SU-DHL-6 (cell line): ENCODE results near the gene XIRP2.

ENCODE experiments used
- H2AFZ ChIP-seq: fragments of 200-600 bp; sonication (generic); 2 replicates; pipeline ENCODE4 v1.6.1; 2014; ENCODE audit warnings: low read depth, mild to moderate bottlenecking, moderate library complexity, mixed read lengths, antibody characterized with exemption, low read length; ENCODE audit not compliant: severe bottlenecking
- H3F3A ChIP-seq: fragments of 200-600 bp; shearing (Covaris generic); 2 replicates; pipeline ENCODE4 v1.6.0; 2016; ENCODE audit warnings: antibody characterized with exemption, mild to moderate bottlenecking; ENCODE audit not compliant: insufficient read depth
- H3K27ac ChIP-seq: fragments of 200-600 bp; sonication (generic); 2 replicates; pipeline ENCODE4 v1.5.1; 2016; ENCODE audit warnings: low read depth, mild to moderate bottlenecking, low read length, moderate library complexity, mixed read lengths
- H3K27me3 ChIP-seq: fragments of 200-600 bp; sonication (generic), shearing (Covaris generic); 2 replicates; pipeline ENCODE4 v1.6.0; 2014; ENCODE audit warnings: mild to moderate bottlenecking, low read length
- H3K36me3 ChIP-seq: fragments of 200-600 bp; sonication (generic); 2 replicates; pipeline ENCODE4 v1.6.1; 2014; ENCODE audit warnings: mild to moderate bottlenecking, low read length, mixed read lengths
- H3K4me2 ChIP-seq: fragments of 300-600, 200-600 bp; shearing (Covaris generic), sonication (generic); 2 replicates; pipeline ENCODE4 v1.6.0; 2014; ENCODE audit warnings: low read length, low read depth, mild to moderate bottlenecking; ENCODE audit not compliant: poor library complexity, severe bottlenecking
- H3K4me3 ChIP-seq: fragments of 200-600 bp; sonication (generic); 2 replicates; pipeline ENCODE4 v1.5.1; 2014; ENCODE audit warnings: antibody characterized with exemption, low read length, mild to moderate bottlenecking, mixed read lengths; ENCODE audit not compliant: insufficient read depth, poor library complexity, severe bottlenecking
- H3K79me2 ChIP-seq: fragments of 200-600 bp; sonication (generic); 2 replicates; pipeline ENCODE4 v1.6.1; 2014; ENCODE audit warnings: mild to moderate bottlenecking, low read length, moderate library complexity; ENCODE audit not compliant: insufficient read depth
- H3K9ac ChIP-seq: fragments of 200-600 bp; sonication (generic); 2 replicates; pipeline ENCODE4 v1.7.0; 2014; ENCODE audit warnings: mild to moderate bottlenecking, low read length
- H3K9me2 ChIP-seq: fragments of 200-600 bp; sonication (generic); replicated peaks from 2 replicates; pipeline ENCODE4 v1.6.1; 2014; ENCODE audit warnings: low read length; ENCODE audit not compliant: insufficient read depth
- H3K9me3 ChIP-seq: fragments of 200-600 bp; sonication (generic); 2 replicates; pipeline ENCODE4 v1.6.1; 2014; ENCODE audit warnings: low read length, mixed read lengths; ENCODE audit not compliant: insufficient read depth
- H4K20me1 ChIP-seq: fragments of 200-600 bp; sonication (generic); 2 replicates; pipeline ENCODE4 v1.6.1; 2014; ENCODE audit warnings: low read depth, mild to moderate bottlenecking, antibody characterized with exemption, low read length, moderate library complexity, mixed read lengths
- EZH2phosphoT487 ChIP-seq: fragments of 200-600 bp; sonication (generic), shearing (Covaris generic); conservative IDR thresholded peaks from 2 replicates; pipeline ENCODE4 v1.6.1; 2018; ENCODE audit warnings: mild to moderate bottlenecking, antibody characterized with exemption, low read length, moderate library complexity, mixed read lengths
- TF ChIP-seq, protein P1 (sequence below): fragments of 200-600 bp; sonication (generic); IDR thresholded peaks from one replicate; pipeline ENCODE4 v1.5.1; 2017; ENCODE audit warnings: antibody characterized with exemption, mild to moderate bottlenecking, low read length, moderate library complexity; ENCODE audit not compliant: insufficient read depth, poor library complexity, severe bottlenecking

XIRP2 gene, protein sequence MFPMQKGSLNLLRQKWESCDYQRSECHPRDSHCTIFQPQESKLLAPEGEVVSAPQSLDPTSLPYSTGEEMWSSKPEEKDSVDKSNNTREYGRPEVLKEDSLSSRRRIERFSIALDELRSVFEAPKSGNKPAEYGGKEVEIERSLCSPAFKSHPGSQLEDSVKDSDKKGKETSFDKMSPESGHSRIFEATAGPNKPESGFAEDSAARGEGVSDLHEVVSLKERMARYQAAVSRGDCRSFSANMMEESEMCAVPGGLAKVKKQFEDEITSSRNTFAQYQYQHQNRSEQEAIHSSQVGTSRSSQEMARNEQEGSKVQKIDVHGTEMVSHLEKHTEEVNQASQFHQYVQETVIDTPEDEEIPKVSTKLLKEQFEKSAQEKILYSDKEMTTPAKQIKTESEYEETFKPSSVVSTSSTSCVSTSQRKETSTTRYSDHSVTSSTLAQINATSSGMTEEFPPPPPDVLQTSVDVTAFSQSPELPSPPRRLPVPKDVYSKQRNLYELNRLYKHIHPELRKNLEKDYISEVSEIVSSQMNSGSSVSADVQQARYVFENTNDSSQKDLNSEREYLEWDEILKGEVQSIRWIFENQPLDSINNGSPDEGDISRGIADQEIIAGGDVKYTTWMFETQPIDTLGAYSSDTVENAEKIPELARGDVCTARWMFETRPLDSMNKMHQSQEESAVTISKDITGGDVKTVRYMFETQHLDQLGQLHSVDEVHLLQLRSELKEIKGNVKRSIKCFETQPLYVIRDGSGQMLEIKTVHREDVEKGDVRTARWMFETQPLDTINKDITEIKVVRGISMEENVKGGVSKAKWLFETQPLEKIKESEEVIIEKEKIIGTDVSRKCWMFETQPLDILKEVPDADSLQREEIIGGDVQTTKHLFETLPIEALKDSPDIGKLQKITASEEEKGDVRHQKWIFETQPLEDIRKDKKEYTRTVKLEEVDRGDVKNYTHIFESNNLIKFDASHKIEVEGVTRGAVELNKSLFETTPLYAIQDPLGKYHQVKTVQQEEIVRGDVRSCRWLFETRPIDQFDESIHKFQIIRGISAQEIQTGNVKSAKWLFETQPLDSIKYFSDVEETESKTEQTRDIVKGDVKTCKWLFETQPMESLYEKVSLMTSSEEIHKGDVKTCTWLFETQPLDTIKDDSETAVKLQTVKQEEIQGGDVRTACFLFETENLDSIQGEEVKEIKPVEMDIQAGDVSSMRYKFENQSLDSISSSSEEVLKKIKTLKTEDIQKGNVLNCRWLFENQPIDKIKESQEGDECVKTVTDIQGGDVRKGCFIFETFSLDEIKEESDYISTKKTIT (N-terminal part only)

DNA sequence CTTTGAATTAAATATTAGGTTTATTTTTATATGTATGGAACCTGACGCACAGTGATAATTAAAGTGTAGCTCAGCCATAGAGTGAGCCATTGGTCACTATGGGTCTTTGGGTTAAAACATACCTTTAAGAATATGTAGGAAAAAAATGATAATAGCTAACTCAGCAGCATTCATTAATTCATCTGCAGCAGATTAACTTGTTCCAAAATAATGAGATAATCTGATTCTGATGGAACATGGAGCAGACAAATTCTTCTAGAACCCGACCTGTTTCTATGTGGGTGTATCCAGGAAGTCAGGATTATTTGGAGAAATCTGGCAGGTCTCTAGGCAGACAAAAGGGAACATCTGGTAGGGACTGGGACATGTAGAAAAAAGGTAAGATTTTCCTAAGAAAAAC is at the start of gene XIRP2:
Gene XIRP2, plus strand, starts transcription at position 301 of the 400 bp plus-strand sequence. CDS start 15,003 bp downstream, outside the sequence.
- Histone ChIP-seq H3F3A (no peaks in the 10 kb centered on the region), H3K27me3 (no peaks in the 10 kb centered on the region), H3K9me3 (no peaks in the 10 kb centered on the region), H3K27ac (no peak within 1 kb of the TSS), H2AFZ (no peak within 1 kb of the TSS), H3K9ac (no peak within 1 kb of the TSS), H3K9me2 (0 out of 2 replicates have a peak, but pooled peaks cover 2% of the 10 kb centered on the region), H3K79me2 (no peaks in the 10 kb centered on the region), H3K36me3 (no peaks in the 10 kb centered on the region), H3K4me3 (no peak within 1 kb of the TSS), H4K20me1 (no peaks in the 10 kb centered on the region), H3K4me2 (no peak within 1 kb of the TSS)
- no peak for TF ChIP-seq EZH2phosphoT487
- TF ChIP-seq, protein P1, sequence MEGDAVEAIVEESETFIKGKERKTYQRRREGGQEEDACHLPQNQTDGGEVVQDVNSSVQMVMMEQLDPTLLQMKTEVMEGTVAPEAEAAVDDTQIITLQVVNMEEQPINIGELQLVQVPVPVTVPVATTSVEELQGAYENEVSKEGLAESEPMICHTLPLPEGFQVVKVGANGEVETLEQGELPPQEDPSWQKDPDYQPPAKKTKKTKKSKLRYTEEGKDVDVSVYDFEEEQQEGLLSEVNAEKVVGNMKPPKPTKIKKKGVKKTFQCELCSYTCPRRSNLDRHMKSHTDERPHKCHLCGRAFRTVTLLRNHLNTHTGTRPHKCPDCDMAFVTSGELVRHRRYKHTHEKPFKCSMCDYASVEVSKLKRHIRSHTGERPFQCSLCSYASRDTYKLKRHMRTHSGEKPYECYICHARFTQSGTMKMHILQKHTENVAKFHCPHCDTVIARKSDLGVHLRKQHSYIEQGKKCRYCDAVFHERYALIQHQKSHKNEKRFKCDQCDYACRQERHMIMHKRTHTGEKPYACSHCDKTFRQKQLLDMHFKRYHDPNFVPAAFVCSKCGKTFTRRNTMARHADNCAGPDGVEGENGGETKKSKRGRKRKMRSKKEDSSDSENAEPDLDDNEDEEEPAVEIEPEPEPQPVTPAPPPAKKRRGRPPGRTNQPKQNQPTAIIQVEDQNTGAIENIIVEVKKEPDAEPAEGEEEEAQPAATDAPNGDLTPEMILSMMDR: no peak

DNA sequence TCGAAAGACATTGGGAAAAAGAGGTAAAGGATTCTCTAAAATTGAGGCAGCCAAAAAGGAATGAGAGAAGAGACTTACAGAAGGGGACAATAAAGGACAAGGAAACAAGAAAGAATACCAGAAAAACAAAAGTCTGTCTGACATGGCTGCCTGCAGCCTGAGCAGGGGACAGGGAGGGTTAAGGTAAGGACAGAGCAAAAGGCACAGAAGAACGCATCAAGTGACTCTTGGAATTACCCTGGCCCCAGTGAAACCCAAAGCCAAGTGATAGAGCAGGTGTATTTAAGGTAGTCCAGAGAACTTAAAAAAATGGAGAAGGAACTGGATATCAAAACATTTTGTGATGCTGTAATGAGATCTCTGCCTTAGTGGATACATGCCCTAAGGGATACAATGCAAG is 47.1 kb upstream of the XIRP2 start:
- Histone ChIP-seq H3K27ac (no peak overlapping the region), H3K79me2 (no peaks in the 10 kb centered on the region), H3K9ac (no peak overlapping the region), H3K9me2 (no peaks in the 10 kb centered on the region), H3K4me3 (no peak overlapping the region), H3K36me3 (no peaks in the 10 kb centered on the region), H3F3A (no peaks in the 10 kb centered on the region), H3K4me2 (no peak overlapping the region), H3K27me3 (no peaks in the 10 kb centered on the region), H2AFZ (no peak overlapping the region), H3K9me3 (no peaks in the 10 kb centered on the region), H4K20me1 (no peaks in the 10 kb centered on the region)
- TF ChIP-seq, protein P1: no peak
- TF ChIP-seq EZH2phosphoT487: no peak

DNA sequence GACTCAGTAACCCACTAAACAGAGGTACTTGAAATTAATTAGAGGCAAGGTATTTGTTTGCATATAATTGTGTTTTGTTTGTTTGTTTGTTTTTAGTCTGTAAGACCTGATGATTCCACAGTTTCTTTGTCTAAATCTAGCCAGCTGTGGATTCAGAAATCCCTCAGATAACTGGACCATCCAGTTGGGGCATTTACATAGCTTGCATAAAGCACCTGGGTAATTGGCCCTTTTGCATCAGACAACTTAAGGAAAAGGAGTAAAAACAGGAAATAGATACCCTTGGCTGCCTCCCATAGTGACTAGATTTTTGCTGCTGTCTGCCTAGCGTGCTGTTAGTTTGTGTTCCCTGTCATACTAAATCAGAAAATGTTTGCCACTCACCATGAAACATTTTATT is 46.6 kb upstream of the XIRP2 start:
- Histone ChIP-seq H3K4me2 (no peak overlapping the region), H3K27ac (no peak overlapping the region), H3K4me3 (no peak overlapping the region), H3K9me3 (no peaks in the 10 kb centered on the region), H4K20me1 (no peaks in the 10 kb centered on the region), H3K36me3 (no peaks in the 10 kb centered on the region), H3K9me2 (no peaks in the 10 kb centered on the region), H2AFZ (no peak overlapping the region), H3K79me2 (no peaks in the 10 kb centered on the region), H3K27me3 (no peaks in the 10 kb centered on the region), H3F3A (no peaks in the 10 kb centered on the region), H3K9ac (no peak overlapping the region)
- TF ChIP-seq, protein P1: no peak
- TF ChIP-seq EZH2phosphoT487: no peak
